ENCODE measurements around the gene EVA1C.
"Not testable (repeated sequence)": the region's sequence is repeated elsewhere in the genome, so short reads cannot be mapped to it uniquely, and the experiment has no call there.

EVA1C gene

DNA sequence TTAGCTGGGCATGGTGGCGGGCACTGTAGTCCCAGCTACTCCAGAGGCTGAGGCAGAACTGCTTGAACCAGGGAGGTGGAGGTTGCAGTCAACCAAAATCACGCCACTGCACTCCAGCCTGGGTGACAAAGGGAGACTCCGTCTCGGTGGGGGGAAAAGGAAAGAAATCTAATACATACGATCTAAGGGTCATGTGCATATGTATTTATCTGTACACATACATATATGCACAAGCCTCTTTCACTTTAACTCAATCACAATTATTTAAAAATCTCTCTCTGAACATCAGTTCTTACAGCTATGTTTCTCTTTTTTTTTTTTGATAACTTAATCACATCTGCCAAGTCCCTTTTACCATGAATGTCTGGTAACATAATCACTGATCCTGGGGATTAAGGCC lies 34.7 kb downstream of the EVA1C start:
- H3K9me3 ChIP-seq (ENCODE audit: control insufficient read depth, insufficient read depth, low read length) = no peaks in the 10 kb centered on the region
- H3K27me3 ChIP-seq (ENCODE audit: control insufficient read depth, insufficient read depth, low read length) = no peaks in the 10 kb centered on the region
- H3K4me1 ChIP-seq (ENCODE audit: control insufficient read depth, insufficient read depth, low read length) = no peaks in the 10 kb centered on the region
- H3K27ac ChIP-seq (ENCODE audit: low read length) = no peak overlapping the region
- H3K36me3 ChIP-seq (ENCODE audit: control insufficient read depth, insufficient read depth, low read length) = no peaks in the 10 kb centered on the region
- no peak for DNase-seq (ENCODE audit: low read depth, low spot score)
- WGBS (ENCODE audit: insufficient coverage, insufficient read length) = no CpG with 5 or more reads among the region's 5 CpGs
- H3K4me3 ChIP-seq (ENCODE audit: low read length) = no peak overlapping the region

DNA sequence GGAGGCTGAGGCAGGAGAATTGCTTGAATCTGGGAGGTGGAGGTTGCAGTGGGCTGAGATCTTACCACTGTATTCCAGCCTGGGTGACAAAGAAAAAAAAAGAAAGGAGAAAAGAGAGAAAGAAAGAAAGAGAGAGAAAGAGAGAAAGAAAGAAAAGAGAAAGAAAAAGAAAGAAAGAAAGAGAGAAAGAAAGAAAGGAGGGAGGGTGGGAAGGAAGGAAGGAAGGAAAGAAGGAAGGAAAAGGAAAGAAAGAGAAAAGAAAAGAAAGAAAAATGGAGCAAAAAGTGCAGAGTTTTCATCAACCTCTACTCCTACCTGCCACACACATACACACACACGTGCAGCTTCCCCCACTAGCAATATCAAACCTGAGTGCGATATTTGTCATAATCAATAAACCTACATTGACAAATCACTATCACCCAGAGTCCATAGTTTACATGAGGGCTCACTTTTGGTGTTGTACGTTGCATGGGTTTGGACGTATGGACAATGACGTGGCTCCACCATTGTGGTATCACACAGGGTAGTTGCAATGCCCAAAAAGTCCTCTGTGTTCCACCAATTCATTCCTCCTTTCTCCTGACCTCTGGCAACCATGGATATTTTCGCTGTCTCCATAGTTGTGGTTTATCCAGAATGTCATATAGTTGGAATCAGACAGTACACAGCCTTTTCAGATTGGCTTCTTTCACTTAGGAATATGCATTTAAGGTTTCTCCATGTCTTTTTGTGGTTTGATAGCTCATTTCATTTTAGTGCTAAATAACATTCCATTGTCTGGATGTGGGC lies 36.5 kb downstream of the EVA1C start:
- Histone ChIP-seq H3K9me3 (ENCODE audit: control insufficient read depth, insufficient read depth, low read length) (no peaks in the 10 kb centered on the region), H3K27me3 (ENCODE audit: control insufficient read depth, insufficient read depth, low read length) (no peaks in the 10 kb centered on the region), H3K36me3 (ENCODE audit: control insufficient read depth, insufficient read depth, low read length) (no peaks in the 10 kb centered on the region), H3K4me1 (ENCODE audit: control insufficient read depth, insufficient read depth, low read length) (no peaks in the 10 kb centered on the region), H3K4me3 (ENCODE audit: low read length) (no peak overlapping the region), H3K27ac (ENCODE audit: low read length) (no peak overlapping the region)
- WGBS (ENCODE audit: insufficient coverage, insufficient read length) = no CpG with 5 or more reads among the region's 6 CpGs
- DNase-seq (ENCODE audit: low read depth, low spot score) = no peak

DNA sequence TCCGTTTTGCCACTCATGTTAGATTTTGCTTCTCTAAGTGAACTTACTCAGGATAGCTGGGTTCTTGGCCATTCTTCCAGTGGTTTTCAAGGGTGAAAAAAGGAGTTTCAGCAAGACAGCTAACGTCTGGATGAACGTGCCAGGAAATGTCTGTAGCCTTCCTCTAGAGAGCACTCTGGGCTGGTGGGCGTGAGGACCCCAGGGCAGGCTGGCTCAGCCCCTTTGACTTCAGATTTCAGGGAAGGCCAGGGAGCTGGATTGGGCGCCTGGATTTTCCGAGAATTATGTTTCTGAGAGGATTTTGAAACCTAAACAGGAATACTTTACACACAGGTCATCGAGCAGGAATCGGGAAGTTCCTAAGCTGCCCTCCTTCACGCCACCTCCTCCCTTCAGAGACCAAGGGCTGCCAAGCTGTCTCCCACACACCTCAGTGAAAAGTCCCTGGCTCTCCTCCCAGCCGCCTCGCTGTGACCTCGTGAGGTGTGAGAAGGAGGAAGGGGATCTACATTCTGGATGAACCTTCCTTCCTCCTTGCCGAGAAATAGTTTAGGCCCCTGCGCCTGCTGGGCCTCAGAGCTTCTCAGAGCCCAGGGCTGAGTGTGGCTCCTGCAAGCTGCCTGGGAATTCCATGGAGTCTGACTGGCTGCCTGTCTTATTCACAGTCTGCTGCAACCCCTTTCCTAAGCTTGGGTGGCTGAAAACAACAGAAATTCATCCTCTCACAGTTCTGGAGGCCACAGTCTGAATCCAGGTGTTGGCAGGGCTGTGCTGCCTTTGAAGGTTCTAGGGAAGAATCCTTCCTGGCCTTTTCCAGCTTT lies 38.6 kb downstream of the EVA1C start:
- not testable (repeated sequence) for DNase-seq (ENCODE audit: low read depth, low spot score); H3K4me1 ChIP-seq (ENCODE audit: control insufficient read depth, insufficient read depth, low read length); H3K27ac ChIP-seq (ENCODE audit: low read length); H3K36me3 ChIP-seq (ENCODE audit: control insufficient read depth, insufficient read depth, low read length); H3K9me3 ChIP-seq (ENCODE audit: control insufficient read depth, insufficient read depth, low read length); H3K4me3 ChIP-seq (ENCODE audit: low read length); H3K27me3 ChIP-seq (ENCODE audit: control insufficient read depth, insufficient read depth, low read length)
- no CpG with 5 or more reads among the region's 14 CpGs for WGBS (ENCODE audit: insufficient coverage, insufficient read length)

DNA sequence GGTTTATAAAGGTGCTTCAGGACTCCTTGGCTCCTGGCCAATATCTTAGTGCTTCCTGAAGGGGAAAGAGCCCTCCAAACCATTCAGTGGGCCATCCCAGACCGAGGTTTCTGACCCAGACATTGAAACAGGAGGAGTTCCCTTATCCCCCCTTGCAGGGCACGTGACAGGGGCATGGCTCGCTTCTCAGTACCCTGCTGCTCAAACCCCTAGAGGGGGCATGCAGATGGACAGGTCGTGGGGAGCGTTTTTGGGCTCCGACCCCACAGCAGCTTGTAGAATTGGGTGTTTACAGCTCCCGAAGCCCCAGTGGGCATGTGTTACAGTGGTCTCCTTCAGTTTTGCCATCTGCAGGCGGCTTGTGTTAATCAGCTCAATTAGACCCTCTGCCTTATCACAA lies 39.7 kb downstream of the EVA1C start:
- DNase-seq (ENCODE audit: low read depth, low spot score); H3K36me3 ChIP-seq (ENCODE audit: control insufficient read depth, insufficient read depth, low read length); H3K4me1 ChIP-seq (ENCODE audit: control insufficient read depth, insufficient read depth, low read length); H3K27ac ChIP-seq (ENCODE audit: low read length); H3K27me3 ChIP-seq (ENCODE audit: control insufficient read depth, insufficient read depth, low read length); H3K4me3 ChIP-seq (ENCODE audit: low read length); H3K9me3 ChIP-seq (ENCODE audit: control insufficient read depth, insufficient read depth, low read length): not testable (repeated sequence)
- WGBS (ENCODE audit: insufficient coverage, insufficient read length) = no CpG with 5 or more reads among the region's 8 CpGs

DNA sequence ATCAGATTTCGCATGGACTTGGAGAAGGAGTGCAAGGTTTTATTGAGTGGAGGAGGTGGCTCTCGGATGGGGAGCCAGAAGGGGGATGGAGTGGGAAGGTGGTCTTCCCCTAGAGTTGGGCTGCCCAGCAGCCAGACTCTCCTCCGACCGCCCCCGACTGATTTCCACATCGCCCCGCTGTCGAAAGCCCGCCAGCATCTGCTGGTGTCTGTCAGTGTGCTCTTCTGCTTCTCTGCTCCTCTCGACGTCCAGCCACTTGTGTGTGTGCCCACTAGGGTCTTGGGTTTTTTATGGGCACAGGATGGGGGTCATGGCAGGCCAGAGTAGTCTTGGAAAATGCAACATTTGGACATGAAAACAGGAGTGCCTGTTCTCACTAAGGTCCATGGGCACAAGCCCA lies 40.1 kb downstream of the EVA1C start:
- no peak for DNase-seq (ENCODE audit: low read depth, low spot score)
- WGBS (ENCODE audit: insufficient coverage, insufficient read length) = no CpG with 5 or more reads among the region's 11 CpGs

DNA sequence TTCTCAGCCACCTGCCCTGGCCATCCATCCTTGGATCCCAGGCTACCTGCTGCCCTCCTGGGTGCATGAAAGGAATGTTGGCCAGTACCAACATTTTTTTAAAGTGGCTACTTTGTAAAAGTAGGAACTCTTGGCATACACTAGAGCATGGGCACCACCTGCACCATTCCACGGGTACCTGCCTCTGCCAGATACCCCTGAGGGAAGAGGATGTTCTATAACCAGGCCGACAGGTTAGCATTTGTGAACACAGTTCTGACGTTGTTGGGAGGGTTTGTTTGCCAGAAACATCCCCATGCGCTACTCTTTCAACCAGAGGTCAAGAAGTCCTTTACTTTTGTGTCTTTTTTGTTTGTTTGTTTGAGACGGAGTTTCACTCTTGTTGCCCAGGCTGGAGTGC lies 43.0 kb downstream of the EVA1C start:
- H3K27ac ChIP-seq (ENCODE audit: low read length) = no peak overlapping the region
- H3K27me3 ChIP-seq (ENCODE audit: control insufficient read depth, insufficient read depth, low read length) = no peaks in the 10 kb centered on the region; the same call in 1 of the 2 replicates
- WGBS (ENCODE audit: insufficient coverage, insufficient read length) = no CpG with 5 or more reads among the region's 5 CpGs
- no peaks in the 10 kb centered on the region for H3K9me3 ChIP-seq (ENCODE audit: control insufficient read depth, insufficient read depth, low read length)
- H3K36me3 ChIP-seq (ENCODE audit: control insufficient read depth, insufficient read depth, low read length) = no peaks in the 10 kb centered on the region
- no peaks in the 10 kb centered on the region for H3K4me1 ChIP-seq (ENCODE audit: control insufficient read depth, insufficient read depth, low read length)
- no peak for DNase-seq (ENCODE audit: low read depth, low spot score)
- H3K4me3 ChIP-seq (ENCODE audit: low read length) = no peak overlapping the region

More for the DNA sequence above, 40.1 kb downstream of the EVA1C start:
- H3K4me3 ChIP-seq (ENCODE audit: low read length) = no peak overlapping the region
- H3K4me1 ChIP-seq (ENCODE audit: control insufficient read depth, insufficient read depth, low read length) = no peaks in the 10 kb centered on the region
- H3K36me3 ChIP-seq (ENCODE audit: control insufficient read depth, insufficient read depth, low read length) = no peaks in the 10 kb centered on the region
- H3K27ac ChIP-seq (ENCODE audit: low read length) = no peak overlapping the region
- H3K9me3 ChIP-seq (ENCODE audit: control insufficient read depth, insufficient read depth, low read length) = no peaks in the 10 kb centered on the region
- no peaks in the 10 kb centered on the region; the same call in 1 of the 2 replicates for H3K27me3 ChIP-seq (ENCODE audit: control insufficient read depth, insufficient read depth, low read length)

GRCh38 chr21:32456497-32456918 lies 44.0 kb downstream of the EVA1C start:
- Histone ChIP-seq H3K36me3 (ENCODE audit: control insufficient read depth, insufficient read depth, low read length) (no peaks in the 10 kb centered on the region), H3K4me3 (ENCODE audit: low read length) (no peak overlapping the region), H3K4me1 (ENCODE audit: control insufficient read depth, insufficient read depth, low read length) (no peaks in the 10 kb centered on the region), H3K27me3 (ENCODE audit: control insufficient read depth, insufficient read depth, low read length) (no peaks in the 10 kb centered on the region; the same call in 1 of the 2 replicates), H3K27ac (ENCODE audit: low read length) (no peak overlapping the region), H3K9me3 (ENCODE audit: control insufficient read depth, insufficient read depth, low read length) (no peaks in the 10 kb centered on the region)
- DNase-seq (ENCODE audit: low read depth, low spot score) = no peak
- no CpG with 5 or more reads among the region's 6 CpGs for WGBS (ENCODE audit: insufficient coverage, insufficient read length)

- Histone ChIP-seq H3K4me3 (ENCODE audit: low read length) (no peak overlapping the region), H3K4me1 (ENCODE audit: control insufficient read depth, insufficient read depth, low read length) (no peaks in the 10 kb centered on the region), H3K36me3 (ENCODE audit: control insufficient read depth, insufficient read depth, low read length) (no peaks in the 10 kb centered on the region), H3K27me3 (ENCODE audit: control insufficient read depth, insufficient read depth, low read length) (no peaks in the 10 kb centered on the region; the same call in 1 of the 2 replicates), H3K9me3 (ENCODE audit: control insufficient read depth, insufficient read depth, low read length) (no peaks in the 10 kb centered on the region), H3K27ac (ENCODE audit: low read length) (no peak overlapping the region)
- no peak for DNase-seq (ENCODE audit: low read depth, low spot score)
- no CpG with 5 or more reads among the region's 9 CpGs for WGBS (ENCODE audit: insufficient coverage, insufficient read length)
These were observed 44.9 kb downstream of the EVA1C start for GRCh38 chr21:32457360-32457840.

GRCh38 chr21:32457962-32458361 lies 45.5 kb downstream of the EVA1C start:
- Histone ChIP-seq H3K4me3 (ENCODE audit: low read length) (no peak overlapping the region), H3K27me3 (ENCODE audit: control insufficient read depth, insufficient read depth, low read length) (no peaks in the 10 kb centered on the region; the same call in 1 of the 2 replicates), H3K4me1 (ENCODE audit: control insufficient read depth, insufficient read depth, low read length) (no peaks in the 10 kb centered on the region), H3K27ac (ENCODE audit: low read length) (no peak overlapping the region), H3K9me3 (ENCODE audit: control insufficient read depth, insufficient read depth, low read length) (no peaks in the 10 kb centered on the region), H3K36me3 (ENCODE audit: control insufficient read depth, insufficient read depth, low read length) (no peaks in the 10 kb centered on the region)
- no CpG with 5 or more reads among the region's 6 CpGs for WGBS (ENCODE audit: insufficient coverage, insufficient read length)
- no peak for DNase-seq (ENCODE audit: low read depth, low spot score)

- Histone ChIP-seq H3K4me3 (ENCODE audit: low read length) (no peak overlapping the region), H3K4me1 (ENCODE audit: control insufficient read depth, insufficient read depth, low read length) (no peaks in the 10 kb centered on the region), H3K27ac (ENCODE audit: low read length) (no peak overlapping the region), H3K27me3 (ENCODE audit: control insufficient read depth, insufficient read depth, low read length) (no peaks in the 10 kb centered on the region; the same call in 1 of the 2 replicates), H3K36me3 (ENCODE audit: control insufficient read depth, insufficient read depth, low read length) (no peaks in the 10 kb centered on the region), H3K9me3 (ENCODE audit: control insufficient read depth, insufficient read depth, low read length) (no peaks in the 10 kb centered on the region)
- no peak for DNase-seq (ENCODE audit: low read depth, low spot score)
- no CpG with 5 or more reads among the region's 5 CpGs for WGBS (ENCODE audit: insufficient coverage, insufficient read length)
These were observed 47.5 kb downstream of the EVA1C start for GRCh38 chr21:32459972-32460371.
